ENCODE results near the gene IGFBPL1.

IGFBPL1 gene

GRCh38 chr9:38361473-38361850 lies 62.8 kb downstream of the IGFBPL1 start:
- Histone ChIP-seq H3K4me3 (ENCODE audit: low read depth, low read length) (no peak overlapping the region), H3K9ac (ENCODE audit: low read depth, low read length) (no peak overlapping the region), H3K9me3 (ENCODE audit: control insufficient read depth, insufficient read depth, low read length) (no peaks in the 10 kb centered on the region), H3K36me3 (ENCODE audit: control insufficient read depth, insufficient read depth, low read length) (no peaks in the 10 kb centered on the region), H3K27me3 (ENCODE audit: control insufficient read depth, insufficient read depth, low read length) (no peaks in the 10 kb centered on the region; the same call in 1 of the 2 replicates), H3K27ac (ENCODE audit: low read depth, low read length) (no peak overlapping the region), H3K4me1 (ENCODE audit: control insufficient read depth, insufficient read depth, low read length) (no peaks in the 10 kb centered on the region)

GRCh38 chr9:38360839-38361472 lies 63.3 kb downstream of the IGFBPL1 start:
- peaks cover 1% of the 10 kb centered on the region; the same call in 1 of the 2 replicates for H3K27me3 ChIP-seq (ENCODE audit: control insufficient read depth, insufficient read depth, low read length)
- no peak overlapping the region for H3K4me3 ChIP-seq (ENCODE audit: low read depth, low read length)
- H3K27ac ChIP-seq (ENCODE audit: low read depth, low read length) = no peak overlapping the region
- H3K4me1 ChIP-seq (ENCODE audit: control insufficient read depth, insufficient read depth, low read length) = no peaks in the 10 kb centered on the region
- H3K9me3 ChIP-seq (ENCODE audit: control insufficient read depth, insufficient read depth, low read length) = no peaks in the 10 kb centered on the region
- H3K9ac ChIP-seq (ENCODE audit: low read depth, low read length) = no peak overlapping the region
- no peaks in the 10 kb centered on the region for H3K36me3 ChIP-seq (ENCODE audit: control insufficient read depth, insufficient read depth, low read length)

GRCh38 chr9:38359689-38360385 lies 64.4 kb downstream of the IGFBPL1 start:
- H3K9me3 ChIP-seq (ENCODE audit: control insufficient read depth, insufficient read depth, low read length) = no peaks in the 10 kb centered on the region
- H3K4me3 ChIP-seq (ENCODE audit: low read depth, low read length) = no peak overlapping the region
- H3K27me3 ChIP-seq (ENCODE audit: control insufficient read depth, insufficient read depth, low read length) = peaks cover 6% of the 10 kb centered on the region; the same call in 1 of the 2 replicates
- H3K36me3 ChIP-seq (ENCODE audit: control insufficient read depth, insufficient read depth, low read length) = no peaks in the 10 kb centered on the region
- no peak overlapping the region for H3K27ac ChIP-seq (ENCODE audit: low read depth, low read length)
- no peak overlapping the region for H3K9ac ChIP-seq (ENCODE audit: low read depth, low read length)
- no peaks in the 10 kb centered on the region for H3K4me1 ChIP-seq (ENCODE audit: control insufficient read depth, insufficient read depth, low read length)

DNA sequence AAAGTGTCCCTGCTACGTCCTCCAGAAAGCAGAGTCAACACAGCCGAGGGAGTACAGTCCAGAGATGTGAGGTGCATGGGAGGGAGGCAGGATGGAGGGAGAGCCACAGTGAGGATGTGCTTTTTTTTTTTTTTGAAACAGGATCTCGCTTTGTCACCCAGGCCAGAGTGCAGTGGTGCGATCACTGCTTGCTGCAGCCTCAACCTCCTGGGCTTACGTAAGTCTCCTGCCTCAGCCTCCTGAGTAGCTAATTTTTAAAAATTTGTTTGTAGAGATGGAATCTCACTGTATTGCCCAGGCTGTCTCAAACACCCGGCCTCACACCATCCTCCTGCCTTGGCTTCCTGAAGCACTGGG lies 65.0 kb downstream of the IGFBPL1 start:
- Histone ChIP-seq H3K9ac (ENCODE audit: low read depth, low read length) (no peak overlapping the region), H3K4me3 (ENCODE audit: low read depth, low read length) (no peak overlapping the region), H3K27ac (ENCODE audit: low read depth, low read length) (no peak overlapping the region), H3K36me3 (ENCODE audit: control insufficient read depth, insufficient read depth, low read length) (no peaks in the 10 kb centered on the region), H3K9me3 (ENCODE audit: control insufficient read depth, insufficient read depth, low read length) (no peaks in the 10 kb centered on the region), H3K4me1 (ENCODE audit: control insufficient read depth, insufficient read depth, low read length) (no peaks in the 10 kb centered on the region), H3K27me3 (ENCODE audit: control insufficient read depth, insufficient read depth, low read length) (peaks cover 7% of the 10 kb centered on the region; the same call in 1 of the 2 replicates)

DNA sequence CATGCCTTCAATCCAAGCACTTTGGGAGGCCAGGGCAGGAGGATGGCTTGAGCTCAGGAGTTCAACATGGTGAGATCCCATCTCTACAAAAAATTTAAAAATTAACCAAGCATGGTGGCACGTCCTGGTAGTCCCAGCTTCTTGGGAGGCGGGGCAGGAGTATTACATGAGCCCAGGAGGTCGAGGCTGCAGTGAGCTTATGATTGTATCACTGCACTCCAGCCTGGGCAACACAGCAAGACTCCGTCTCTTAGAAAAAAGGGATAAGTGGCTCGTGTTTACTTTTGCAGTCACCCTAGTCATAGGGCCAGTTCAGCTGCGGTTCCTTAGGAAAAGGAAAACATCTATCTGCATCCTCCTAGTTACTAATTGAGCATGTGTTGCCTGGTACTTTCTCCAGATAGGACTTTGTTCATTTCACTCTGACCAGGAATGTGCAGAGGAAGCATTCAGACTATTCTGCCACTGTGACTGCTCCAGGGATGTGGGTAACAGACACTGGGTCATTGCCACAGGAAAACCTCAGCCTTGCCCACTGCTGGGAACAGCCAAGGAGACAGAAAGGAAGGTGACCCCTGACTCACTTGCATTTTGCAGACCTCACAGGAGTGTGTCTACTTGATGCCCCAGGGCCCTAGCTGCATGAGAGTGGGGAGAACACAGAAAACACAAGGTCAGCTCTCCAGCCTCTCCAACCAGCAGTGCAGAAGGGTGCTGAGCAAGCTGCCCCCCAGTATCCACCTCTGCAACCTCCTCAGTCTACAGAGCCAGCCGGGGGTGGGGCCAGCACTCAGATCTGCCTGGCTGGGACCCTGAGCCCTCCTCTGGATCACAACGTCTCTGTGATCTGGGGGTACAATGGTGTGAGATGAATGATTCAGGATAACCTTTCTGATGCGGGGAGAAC lies 65.6 kb downstream of the IGFBPL1 start:
- Histone ChIP-seq H3K4me3 (ENCODE audit: low read depth, low read length) (no peak overlapping the region), H3K27ac (ENCODE audit: low read depth, low read length) (no peak overlapping the region), H3K27me3 (ENCODE audit: control insufficient read depth, insufficient read depth, low read length) (peaks cover 13% of the 10 kb centered on the region), H3K9me3 (ENCODE audit: control insufficient read depth, insufficient read depth, low read length) (no peaks in the 10 kb centered on the region), H3K36me3 (ENCODE audit: control insufficient read depth, insufficient read depth, low read length) (no peaks in the 10 kb centered on the region), H3K4me1 (ENCODE audit: control insufficient read depth, insufficient read depth, low read length) (peaks cover 1% of the 10 kb centered on the region; the same call in 1 of the 2 replicates), H3K9ac (ENCODE audit: low read depth, low read length) (no peak overlapping the region)

DNA sequence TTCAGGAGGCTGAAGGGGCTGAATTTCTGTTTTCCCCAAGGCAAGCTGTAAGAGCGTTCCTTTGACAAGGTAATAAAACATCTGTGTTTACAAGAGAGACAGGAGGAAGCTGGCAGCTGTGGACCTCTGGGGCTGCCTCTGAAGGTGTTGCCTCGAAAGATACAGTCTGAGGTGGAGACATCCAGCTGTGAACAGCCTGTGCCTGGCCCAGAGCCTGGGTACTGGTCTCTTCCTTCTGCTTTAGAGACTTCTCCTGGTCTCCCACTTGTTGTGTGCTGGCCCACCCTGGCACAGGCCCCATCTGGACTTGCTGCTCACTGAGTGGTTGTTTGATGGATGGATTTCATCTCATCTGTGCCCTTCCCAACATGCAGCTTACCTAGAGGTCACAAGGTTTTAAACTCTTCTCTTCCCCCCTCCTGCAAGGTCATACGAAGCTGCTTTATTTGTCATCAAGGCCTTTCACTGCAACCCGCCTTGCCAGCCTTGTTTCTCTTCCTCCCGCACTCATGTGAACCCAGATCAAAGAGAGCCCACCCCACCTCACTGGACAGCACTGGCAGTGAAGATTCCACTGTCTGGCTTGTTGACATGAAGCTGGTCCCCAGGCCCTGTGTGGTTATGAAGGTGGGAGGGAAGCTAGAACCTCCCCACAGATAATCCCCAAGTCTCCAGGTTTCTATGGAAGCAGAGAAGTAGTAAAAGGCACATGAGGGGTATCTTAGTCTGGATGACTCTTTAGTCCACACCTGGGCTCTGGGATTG lies 66.7 kb downstream of the IGFBPL1 start:
- no peak overlapping the region for H3K9ac ChIP-seq (ENCODE audit: low read depth, low read length)
- peaks cover 24% of the 10 kb centered on the region for H3K27me3 ChIP-seq (ENCODE audit: control insufficient read depth, insufficient read depth, low read length)
- no peak overlapping the region for H3K27ac ChIP-seq (ENCODE audit: low read depth, low read length)
- H3K4me3 ChIP-seq (ENCODE audit: low read depth, low read length) = no peak overlapping the region
- H3K36me3 ChIP-seq (ENCODE audit: control insufficient read depth, insufficient read depth, low read length) = no peaks in the 10 kb centered on the region
- peaks cover 12% of the 10 kb centered on the region for H3K4me1 ChIP-seq (ENCODE audit: control insufficient read depth, insufficient read depth, low read length)
- H3K9me3 ChIP-seq (ENCODE audit: control insufficient read depth, insufficient read depth, low read length) = no peaks in the 10 kb centered on the region

DNA sequence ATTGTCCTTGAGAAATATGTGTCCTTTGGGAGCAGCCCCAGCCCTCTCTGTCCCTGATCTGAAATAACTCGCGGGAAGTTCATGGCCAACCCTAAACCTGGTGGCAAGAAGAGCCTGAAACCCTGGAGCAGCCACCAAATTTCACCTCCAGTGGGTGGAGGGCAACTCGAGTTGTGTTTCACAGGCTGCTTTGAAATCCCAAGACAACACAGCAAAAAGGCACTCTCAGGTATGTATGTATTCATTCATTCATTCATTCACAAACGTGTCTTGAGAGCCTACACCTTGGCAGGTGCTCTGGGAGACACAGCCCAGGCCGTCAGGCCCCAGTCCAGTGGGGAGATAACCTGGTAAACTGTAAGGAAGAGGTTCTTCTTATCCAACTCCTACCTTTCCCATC lies 67.4 kb downstream of the IGFBPL1 start:
- no peaks in the 10 kb centered on the region for H3K9me3 ChIP-seq (ENCODE audit: control insufficient read depth, insufficient read depth, low read length)

More for the DNA sequence above, 67.4 kb downstream of the IGFBPL1 start:
- no peak overlapping the region for H3K27ac ChIP-seq (ENCODE audit: low read depth, low read length)
- H3K4me1 ChIP-seq (ENCODE audit: control insufficient read depth, insufficient read depth, low read length) = peaks cover 15% of the 10 kb centered on the region
- H3K9ac ChIP-seq (ENCODE audit: low read depth, low read length) = no peak overlapping the region
- no peaks in the 10 kb centered on the region for H3K36me3 ChIP-seq (ENCODE audit: control insufficient read depth, insufficient read depth, low read length)
- peaks cover 30% of the 10 kb centered on the region for H3K27me3 ChIP-seq (ENCODE audit: control insufficient read depth, insufficient read depth, low read length)
- H3K4me3 ChIP-seq (ENCODE audit: low read depth, low read length) = no peak overlapping the region
